Calu3 (cell line): ENCODE data around the gene MYOCD. TPM values are rescaled to one million over a fixed set of nuclear protein-coding genes. Genes with fewer than 3 reads are reported as not detected.

Source experiments
- BruUV-seq: library from RNA; stranded (reverse); fragments of 400-500 nt; replicated peaks from 2 replicates; lab custom pipeline; 2021; lab: Mats Ljungman, UMichigan
- CTCF ChIA-PET: fragments of 300-600 bp; sonication (Branson Sonifier 250); formaldehyde crosslinking; loops from one replicate; lab custom pipeline; 2022; ENCODE audit warnings: antibody characterized with exemption; lab: Charles Lee
- DNase-seq: peaks from one replicate; pipeline ENCODE4 v3.0.0; 2022
- H3K27ac Mint-ChIP-seq: one replicate; pipeline ENCODE4 v1.8.0; 2022; ENCODE audit warnings: mixed read lengths; ENCODE audit not compliant: unreplicated experiment
- H3K27me3 Mint-ChIP-seq: one replicate; pipeline ENCODE4 v1.8.0; 2022; ENCODE audit warnings: mixed read lengths; ENCODE audit not compliant: unreplicated experiment
- H3K36me3 Mint-ChIP-seq: one replicate; pipeline ENCODE4 v1.8.0; 2022; ENCODE audit warnings: mild to moderate bottlenecking, moderate library complexity, mixed read lengths; ENCODE audit not compliant: insufficient read depth, unreplicated experiment
- H3K4me1 Mint-ChIP-seq: one replicate; pipeline ENCODE4 v1.8.0; 2022; ENCODE audit warnings: mild to moderate bottlenecking, low read depth, mixed read lengths; ENCODE audit not compliant: unreplicated experiment
- H3K4me3 Mint-ChIP-seq: one replicate; pipeline ENCODE4 v1.8.0; 2022; ENCODE audit warnings: mild to moderate bottlenecking, low read depth, moderate library complexity, mixed read lengths; ENCODE audit not compliant: unreplicated experiment
- H3K9me3 Mint-ChIP-seq: one replicate; pipeline ENCODE4 v1.8.0; 2022; ENCODE audit warnings: low read depth, mixed read lengths; ENCODE audit not compliant: unreplicated experiment
- CTCF ChIP-seq: fragments of 200-600 bp; IDR thresholded peaks from one replicate; pipeline ENCODE4 v1.8.0; 2022; ENCODE audit warnings: antibody characterized with exemption; ENCODE audit not compliant: unreplicated experiment
- intact Hi-C: fragments of 100-400 bp; cut with micrococcal nuclease; formaldehyde crosslinking; loops from one replicate; pipeline ENCODE4 v1.10.0; 2022; ENCODE audit not compliant: unreplicated experiment
- total RNA-seq: library from RNA; stranded (reverse); gene quantifications from 2 replicates; pipeline ENCODE4 v1.2.3, GENCODE V29; 2022

MYOCD gene
- total RNA-seq, 1 experiment from 2014 or later: not detected

GRCh38 chr17:12734926-12735325 lies 69.2 kb downstream of the MYOCD start:
- BruUV-seq: no TSS peak
- intact Hi-C loops: no loop called here
- H3K9me3 Mint-ChIP-seq: no peaks in the 10 kb centered on the region
- peaks cover 10% of the 10 kb centered on the region for H3K36me3 Mint-ChIP-seq
- no peaks in the 10 kb centered on the region for H3K27me3 Mint-ChIP-seq
- peaks cover 39% of the 10 kb centered on the region for H3K4me1 Mint-ChIP-seq
- no peak for DNase-seq
- no peak for TF ChIP-seq CTCF
- no peak overlapping the region for H3K4me3 Mint-ChIP-seq
- no peak overlapping the region for H3K27ac Mint-ChIP-seq
- CTCF ChIA-PET: interaction anchor here (0.7 kb wide), 1 partner anchor 836 kb away, joined by 4 read pairs; no protein-coding TSS in a partner anchor

- Mint-ChIP-seq H3K4me3 (no peak overlapping the region), H3K36me3 (peaks cover 10% of the 10 kb centered on the region), H3K4me1 (peaks cover 37% of the 10 kb centered on the region), H3K9me3 (no peaks in the 10 kb centered on the region), H3K27me3 (no peaks in the 10 kb centered on the region), H3K27ac (no peak overlapping the region)
- CTCF ChIA-PET: interaction anchor here (1.1 kb wide), 1 partner anchor 190 kb away, joined by 3 read pairs; no protein-coding TSS in a partner anchor
- no TSS peak for BruUV-seq
- intact Hi-C loops: no loop called here
- DNase-seq: no peak
- no peak for TF ChIP-seq CTCF
Observed at GRCh38 chr17:12735517-12735916, 69.8 kb downstream of the MYOCD start.

GRCh38 chr17:12736526-12736925 lies 70.8 kb downstream of the MYOCD start:
- H3K27ac Mint-ChIP-seq: no peak overlapping the region
- no peaks in the 10 kb centered on the region for H3K9me3 Mint-ChIP-seq
- CTCF ChIA-PET: interaction anchor here (0.6 kb wide), 1 partner anchor 36 kb away, joined by 3 read pairs; no protein-coding TSS in a partner anchor
- no peak for DNase-seq
- TF ChIP-seq CTCF: no peak
- no peaks in the 10 kb centered on the region for H3K27me3 Mint-ChIP-seq
- peaks cover 40% of the 10 kb centered on the region for H3K4me1 Mint-ChIP-seq
- intact Hi-C loops: no loop called here
- H3K36me3 Mint-ChIP-seq: no peaks in the 10 kb centered on the region
- H3K4me3 Mint-ChIP-seq: no peak overlapping the region
- BruUV-seq: no TSS peak

- H3K27me3 Mint-ChIP-seq: no peaks in the 10 kb centered on the region
- no peaks in the 10 kb centered on the region for H3K36me3 Mint-ChIP-seq
- TF ChIP-seq CTCF: no peak
- H3K27ac Mint-ChIP-seq: peak overlapping the region; percentile 34
- no peak overlapping the region for H3K4me3 Mint-ChIP-seq
- CTCF ChIA-PET: no interaction called here
- H3K9me3 Mint-ChIP-seq: no peaks in the 10 kb centered on the region
- no peak for DNase-seq
- peaks cover 31% of the 10 kb centered on the region for H3K4me1 Mint-ChIP-seq
- intact Hi-C loops: no loop called here
- no TSS peak for BruUV-seq
Observed at GRCh38 chr17:12737740-12738469, 72.2 kb downstream of the MYOCD start.
